SU-DHL-6 (cell line): ENCODE measurements around the gene EMP1.

Experiments
- H2AFZ ChIP-seq: fragments of 200-600 bp; sonication (generic); 2 replicates; pipeline ENCODE4 v1.6.1; 2014; ENCODE audit warnings: low read depth, mild to moderate bottlenecking, moderate library complexity, mixed read lengths, antibody characterized with exemption, low read length; ENCODE audit not compliant: severe bottlenecking
- H3F3A ChIP-seq: fragments of 200-600 bp; shearing (Covaris generic); 2 replicates; pipeline ENCODE4 v1.6.0; 2016; ENCODE audit warnings: antibody characterized with exemption, mild to moderate bottlenecking; ENCODE audit not compliant: insufficient read depth
- H3K27ac ChIP-seq: fragments of 200-600 bp; sonication (generic); 2 replicates; pipeline ENCODE4 v1.5.1; 2016; ENCODE audit warnings: low read depth, mild to moderate bottlenecking, low read length, moderate library complexity, mixed read lengths
- H3K27me3 ChIP-seq: fragments of 200-600 bp; sonication (generic), shearing (Covaris generic); 2 replicates; pipeline ENCODE4 v1.6.0; 2014; ENCODE audit warnings: mild to moderate bottlenecking, low read length
- H3K36me3 ChIP-seq: fragments of 200-600 bp; sonication (generic); 2 replicates; pipeline ENCODE4 v1.6.1; 2014; ENCODE audit warnings: mild to moderate bottlenecking, low read length, mixed read lengths
- H3K4me2 ChIP-seq: fragments of 300-600, 200-600 bp; shearing (Covaris generic), sonication (generic); 2 replicates; pipeline ENCODE4 v1.6.0; 2014; ENCODE audit warnings: low read length, low read depth, mild to moderate bottlenecking; ENCODE audit not compliant: poor library complexity, severe bottlenecking
- H3K4me3 ChIP-seq: fragments of 200-600 bp; sonication (generic); 2 replicates; pipeline ENCODE4 v1.5.1; 2014; ENCODE audit warnings: antibody characterized with exemption, low read length, mild to moderate bottlenecking, mixed read lengths; ENCODE audit not compliant: insufficient read depth, poor library complexity, severe bottlenecking
- H3K79me2 ChIP-seq: fragments of 200-600 bp; sonication (generic); 2 replicates; pipeline ENCODE4 v1.6.1; 2014; ENCODE audit warnings: mild to moderate bottlenecking, low read length, moderate library complexity; ENCODE audit not compliant: insufficient read depth
- H3K9ac ChIP-seq: fragments of 200-600 bp; sonication (generic); 2 replicates; pipeline ENCODE4 v1.7.0; 2014; ENCODE audit warnings: mild to moderate bottlenecking, low read length
- H3K9me2 ChIP-seq: fragments of 200-600 bp; sonication (generic); replicated peaks from 2 replicates; pipeline ENCODE4 v1.6.1; 2014; ENCODE audit warnings: low read length; ENCODE audit not compliant: insufficient read depth
- H3K9me3 ChIP-seq: fragments of 200-600 bp; sonication (generic); 2 replicates; pipeline ENCODE4 v1.6.1; 2014; ENCODE audit warnings: low read length, mixed read lengths; ENCODE audit not compliant: insufficient read depth
- H4K20me1 ChIP-seq: fragments of 200-600 bp; sonication (generic); 2 replicates; pipeline ENCODE4 v1.6.1; 2014; ENCODE audit warnings: low read depth, mild to moderate bottlenecking, antibody characterized with exemption, low read length, moderate library complexity, mixed read lengths
- CTCF ChIP-seq: fragments of 200-600 bp; sonication (generic); IDR thresholded peaks from one replicate; pipeline ENCODE4 v1.5.1; 2017; ENCODE audit warnings: antibody characterized with exemption, mild to moderate bottlenecking, low read length, moderate library complexity; ENCODE audit not compliant: insufficient read depth, poor library complexity, severe bottlenecking
- EZH2phosphoT487 ChIP-seq: fragments of 200-600 bp; sonication (generic), shearing (Covaris generic); conservative IDR thresholded peaks from 2 replicates; pipeline ENCODE4 v1.6.1; 2018; ENCODE audit warnings: mild to moderate bottlenecking, antibody characterized with exemption, low read length, moderate library complexity, mixed read lengths

Gene EMP1

DNA sequence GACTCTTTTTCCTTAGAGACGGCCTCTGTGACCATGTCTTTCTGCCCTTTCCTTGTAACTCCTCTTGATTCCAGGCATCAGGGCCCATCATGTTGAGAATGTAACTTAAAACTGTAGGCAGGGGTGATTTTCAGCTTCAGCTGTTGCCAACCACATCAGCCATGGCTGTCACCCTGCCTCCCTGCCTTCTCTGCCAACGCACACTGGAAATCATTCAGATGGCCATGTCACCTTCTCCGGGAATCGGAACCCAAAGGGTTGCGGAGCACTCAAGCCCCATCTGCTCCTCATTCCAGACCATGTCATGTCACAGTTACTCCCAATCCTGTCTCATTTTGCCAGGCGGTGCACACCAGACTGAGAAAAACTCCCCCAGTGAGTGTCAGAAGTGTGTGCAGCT, 72.1 kb downstream of the EMP1 start:
- Histone ChIP-seq H3K9ac (no peak overlapping the region), H3K27ac (no peak overlapping the region), H3K4me3 (no peak overlapping the region), H3F3A (no peaks in the 10 kb centered on the region), H3K9me2 (no peaks in the 10 kb centered on the region), H2AFZ (no peak overlapping the region), H4K20me1 (no peaks in the 10 kb centered on the region), H3K4me2 (no peak overlapping the region), H3K36me3 (no peaks in the 10 kb centered on the region), H3K27me3 (no peaks in the 10 kb centered on the region), H3K9me3 (no peaks in the 10 kb centered on the region), H3K79me2 (no peaks in the 10 kb centered on the region)
- no peak for TF ChIP-seq CTCF
- no peak for TF ChIP-seq EZH2phosphoT487
